WI38 (cell line): Measurements from ENCODE around the gene ASB2.

Experiments used
- H3K4me3 ChIP-seq: 2 replicates; pipeline ENCODE4 v1.5.1; 2011; ENCODE audit warnings: low read depth, mild to moderate bottlenecking, control low read depth, low read length
- CTCF ChIP-seq: IDR thresholded peaks from 2 replicates; pipeline ENCODE4 v1.5.1; 2012; ENCODE audit warnings: low read depth, mild to moderate bottlenecking, control low read depth, low read length

ASB2 gene

GRCh38 chr14:93916498-93916897 is 59.9 kb downstream of the ASB2 start:
- no peak for TF ChIP-seq CTCF
- H3K4me3 ChIP-seq = no peak overlapping the region

GRCh38 chr14:93915800-93916199 is 60.6 kb downstream of the ASB2 start:
- H3K4me3 ChIP-seq = no peak overlapping the region
- no peak for TF ChIP-seq CTCF

- TF ChIP-seq CTCF = no peak
- no peak overlapping the region for H3K4me3 ChIP-seq
Measured at GRCh38 chr14:93915070-93915705, 61.2 kb downstream of the ASB2 start.

GRCh38 chr14:93914278-93914677 is 62.1 kb downstream of the ASB2 start:
- no peak for TF ChIP-seq CTCF

GRCh38 chr14:93912782-93913181 is 63.6 kb downstream of the ASB2 start:
- no peak overlapping the region for H3K4me3 ChIP-seq
- TF ChIP-seq CTCF = no peak

More at GRCh38 chr14:93914278-93914677, 62.1 kb downstream of the ASB2 start:
- no peak overlapping the region for H3K4me3 ChIP-seq

GRCh38 chr14:93911975-93912615 is 64.3 kb downstream of the ASB2 start:
- H3K4me3 ChIP-seq = no peak overlapping the region
- no peak for TF ChIP-seq CTCF

- no peak overlapping the region for H3K4me3 ChIP-seq
- no peak for TF ChIP-seq CTCF
Measured at GRCh38 chr14:93909429-93910128, 66.8 kb downstream of the ASB2 start.
